PFSK-1 (cell line): Measurements from ENCODE around the gene SUMO4.

Experiments
- POLR2AphosphoS5 ChIP-seq: IDR thresholded peaks from 2 replicates; pipeline ENCODE4 v1.6.1; 2012; ENCODE audit warnings: low read depth, mild to moderate bottlenecking, control low read depth, low read length, moderate library complexity
- REST ChIP-seq, 2 experiments: IDR thresholded peaks; 2 replicates each; pipeline versions ENCODE4 v1.6.1 to v1.8.0; 2011 to 2012; ENCODE audit warnings: low read depth in 2 of 2, low read length in 2 of 2, control low read depth in 1 of 2, inconsistent platforms in 1 of 2, mild to moderate bottlenecking in 1 of 2, moderate library complexity in 1 of 2; ENCODE audit not compliant: insufficient read depth in 1 of 2
- SIN3A ChIP-seq: IDR thresholded peaks from 2 replicates; pipeline ENCODE4 v1.6.1; 2012; ENCODE audit warnings: mild to moderate bottlenecking, low read length, moderate library complexity, borderline replicate concordance; ENCODE audit not compliant: insufficient read depth
- TAF1 ChIP-seq: IDR thresholded peaks from 2 replicates; pipeline ENCODE4 v1.6.1; 2012; ENCODE audit warnings: low read length, control low read depth, borderline replicate concordance; ENCODE audit not compliant: insufficient read depth

GRCh38 chr6:149423964-149424440 is 23.9 kb downstream of the SUMO4 start:
- TF ChIP-seq POLR2AphosphoS5 (no peak), REST (IDR thresholded peaks at IDR 0.05; ENCODE audit: insufficient read depth in 1 of 2, low read depth in 2 of 2, low read length in 2 of 2) (no peak), TAF1 (no peak), SIN3A (no peak)
